PC-9 (cell line): ENCODE data around the gene PGP.

Experiments used
- CTCF ChIP-seq: fragments of 200-600 bp; sonication (generic); conservative IDR thresholded peaks from 2 replicates; pipeline ENCODE4 v1.6.1; 2017; ENCODE audit warnings: mixed run types, antibody characterized with exemption, mild to moderate bottlenecking, moderate library complexity
- EZH2 ChIP-seq: fragments of 200-600 bp; sonication (generic); IDR thresholded peaks from 2 replicates; pipeline ENCODE4 v1.8.0; 2017; ENCODE audit warnings: antibody characterized with exemption, low read depth

- TF ChIP-seq CTCF (no peak), EZH2 (no peak)
These were observed 15.1 kb upstream of the PGP start for GRCh38 chr16:2229632-2230250.
